Measurements from ENCODE around the gene PARG.
"Not testable (repeated sequence)": the region's sequence is repeated elsewhere in the genome, so short reads cannot be mapped to it uniquely, and the experiment has no call there.

Gene PARG

GRCh38 chr10:49948142-49948541, 6.3 kb upstream of the PARG start:
- H3K36me3 ChIP-seq (ENCODE audit: insufficient read depth); H3K27me3 ChIP-seq (ENCODE audit: insufficient read depth, low read depth); H3K27ac ChIP-seq; H2AFZ ChIP-seq (ENCODE audit: low read depth); H3K9ac ChIP-seq; H3K4me3 ChIP-seq (IDR thresholded peaks at IDR 0.05; ENCODE audit: insufficient read depth, low read depth, low read length); H3K4me2 ChIP-seq; H4K20me1 ChIP-seq (ENCODE audit: insufficient read depth): not testable (repeated sequence)
- H3K79me2 ChIP-seq (ENCODE audit: insufficient read depth, low read depth): peaks cover 29% of the 10 kb centered on the region
- H3K4me1 ChIP-seq (ENCODE audit: low read depth, poor library complexity, severe bottlenecking): peaks cover 11% of the 10 kb centered on the region

GRCh38 chr10:49943607-49944006, 1.8 kb upstream of the PARG start:
- H3K79me2 ChIP-seq (ENCODE audit: insufficient read depth, low read depth): peaks cover 46% of the 10 kb centered on the region
- H3K4me3 ChIP-seq (IDR thresholded peaks at IDR 0.05; ENCODE audit: insufficient read depth, low read depth, low read length); H2AFZ ChIP-seq (ENCODE audit: low read depth); H3K27ac ChIP-seq; H4K20me1 ChIP-seq (ENCODE audit: insufficient read depth); H3K27me3 ChIP-seq (ENCODE audit: insufficient read depth, low read depth); H3K9ac ChIP-seq; H3K36me3 ChIP-seq (ENCODE audit: insufficient read depth): not testable (repeated sequence)
- peaks cover 11% of the 10 kb centered on the region for H3K4me1 ChIP-seq (ENCODE audit: low read depth, poor library complexity, severe bottlenecking)
- peak overlapping the region; percentile 17; the same call in 1 of the 2 replicates for H3K4me2 ChIP-seq

- Histone ChIP-seq H3K27ac (peak overlapping the region; percentile 74), H3K79me2 (ENCODE audit: insufficient read depth, low read depth) (peaks cover 42% of the 10 kb centered on the region), H2AFZ (ENCODE audit: low read depth) (peak overlapping the region; percentile 67; the same call in 1 of the 2 replicates), H3K4me1 (ENCODE audit: low read depth, poor library complexity, severe bottlenecking) (peaks cover 11% of the 10 kb centered on the region), H3K9ac (peak overlapping the region; percentile 78), H3K4me2 (peak overlapping the region; percentile 78)
- H3K27me3 ChIP-seq (ENCODE audit: insufficient read depth, low read depth); H3K4me3 ChIP-seq (IDR thresholded peaks at IDR 0.05; ENCODE audit: insufficient read depth, low read depth, low read length); H4K20me1 ChIP-seq (ENCODE audit: insufficient read depth); H3K36me3 ChIP-seq (ENCODE audit: insufficient read depth): not testable (repeated sequence)
These were observed 495 bp upstream of the PARG start for GRCh38 chr10:49942339-49942705.

GRCh38 chr10:49931959-49932728, 9.7 kb downstream of the PARG start:
- not testable (repeated sequence) for H4K20me1 ChIP-seq (ENCODE audit: insufficient read depth); H3K4me1 ChIP-seq (ENCODE audit: low read depth, poor library complexity, severe bottlenecking); H2AFZ ChIP-seq (ENCODE audit: low read depth); H3K79me2 ChIP-seq (ENCODE audit: insufficient read depth, low read depth); H3K27ac ChIP-seq; H3K36me3 ChIP-seq (ENCODE audit: insufficient read depth); H3K27me3 ChIP-seq (ENCODE audit: insufficient read depth, low read depth); H3K9ac ChIP-seq; H3K4me2 ChIP-seq; H3K4me3 ChIP-seq (IDR thresholded peaks at IDR 0.05; ENCODE audit: insufficient read depth, low read depth, low read length)

DNA sequence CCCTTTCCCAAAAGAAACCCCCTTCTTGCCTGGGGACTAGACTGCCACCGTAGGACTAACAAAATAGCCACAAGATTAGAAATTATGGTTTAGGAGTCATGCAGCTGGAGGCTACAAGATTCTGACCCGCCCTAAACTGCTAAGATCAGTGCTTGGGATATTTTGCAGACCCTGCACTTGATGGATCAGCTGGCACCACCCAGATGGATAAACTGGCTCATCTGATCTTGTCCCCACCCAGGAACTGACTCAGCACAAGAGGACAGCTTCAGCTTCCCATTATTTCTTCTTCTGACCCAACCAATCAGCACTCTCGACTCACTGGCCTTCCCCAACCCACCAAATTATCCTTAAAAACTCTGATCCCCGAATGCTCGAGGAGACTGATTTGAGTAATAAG, 10.6 kb downstream of the PARG start:
- not testable (repeated sequence) for H3K4me1 ChIP-seq (ENCODE audit: low read depth, poor library complexity, severe bottlenecking); H3K4me2 ChIP-seq; H3K36me3 ChIP-seq (ENCODE audit: insufficient read depth); H3K79me2 ChIP-seq (ENCODE audit: insufficient read depth, low read depth); H2AFZ ChIP-seq (ENCODE audit: low read depth); H3K27ac ChIP-seq; H3K27me3 ChIP-seq (ENCODE audit: insufficient read depth, low read depth); H3K9ac ChIP-seq; H4K20me1 ChIP-seq (ENCODE audit: insufficient read depth); H3K4me3 ChIP-seq (IDR thresholded peaks at IDR 0.05; ENCODE audit: insufficient read depth, low read depth, low read length)

DNA sequence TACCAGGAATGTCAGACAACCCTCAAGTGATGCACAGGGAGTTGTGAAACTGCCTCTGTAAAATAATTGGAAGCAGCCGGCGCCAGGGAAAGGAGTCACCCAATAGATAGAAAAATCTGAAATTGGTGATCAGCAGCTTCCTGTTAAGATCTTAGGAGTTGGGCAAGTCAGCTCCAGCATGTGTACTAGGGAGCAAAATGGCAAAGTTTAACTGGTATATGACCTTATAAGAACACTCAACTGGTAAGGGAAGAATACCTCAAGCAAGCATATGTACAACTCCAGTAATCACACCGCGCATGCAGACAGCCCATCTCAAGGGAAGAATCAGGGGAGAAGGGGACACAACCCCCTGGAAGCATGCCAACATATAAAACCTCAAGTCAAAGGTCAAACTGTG, 18.3 kb downstream of the PARG start:
- H3K27ac ChIP-seq; H3K4me2 ChIP-seq; H3K79me2 ChIP-seq (ENCODE audit: insufficient read depth, low read depth); H3K27me3 ChIP-seq (ENCODE audit: insufficient read depth, low read depth); H3K36me3 ChIP-seq (ENCODE audit: insufficient read depth); H3K4me3 ChIP-seq (IDR thresholded peaks at IDR 0.05; ENCODE audit: insufficient read depth, low read depth, low read length); H4K20me1 ChIP-seq (ENCODE audit: insufficient read depth); H3K4me1 ChIP-seq (ENCODE audit: low read depth, poor library complexity, severe bottlenecking); H2AFZ ChIP-seq (ENCODE audit: low read depth); H3K9ac ChIP-seq: not testable (repeated sequence)

- not testable (repeated sequence) for H3K27ac ChIP-seq; H3K79me2 ChIP-seq (ENCODE audit: insufficient read depth, low read depth); H3K9ac ChIP-seq
These were observed 19.8 kb downstream of the PARG start for GRCh38 chr10:49922041-49922440.

GRCh38 chr10:49917927-49918326, 23.9 kb downstream of the PARG start:
- H3K27me3 ChIP-seq (ENCODE audit: insufficient read depth, low read depth); H2AFZ ChIP-seq (ENCODE audit: low read depth); H3K79me2 ChIP-seq (ENCODE audit: insufficient read depth, low read depth); H3K27ac ChIP-seq; H3K4me2 ChIP-seq; H3K9ac ChIP-seq; H3K4me1 ChIP-seq (ENCODE audit: low read depth, poor library complexity, severe bottlenecking); H3K36me3 ChIP-seq (ENCODE audit: insufficient read depth); H4K20me1 ChIP-seq (ENCODE audit: insufficient read depth); H3K4me3 ChIP-seq (IDR thresholded peaks at IDR 0.05; ENCODE audit: insufficient read depth, low read depth, low read length): not testable (repeated sequence)

More at GRCh38 chr10:49922041-49922440, 19.8 kb downstream of the PARG start:
- not testable (repeated sequence) for H3K4me3 ChIP-seq (IDR thresholded peaks at IDR 0.05; ENCODE audit: insufficient read depth, low read depth, low read length); H3K4me2 ChIP-seq; H3K4me1 ChIP-seq (ENCODE audit: low read depth, poor library complexity, severe bottlenecking); H3K36me3 ChIP-seq (ENCODE audit: insufficient read depth); H4K20me1 ChIP-seq (ENCODE audit: insufficient read depth); H2AFZ ChIP-seq (ENCODE audit: low read depth); H3K27me3 ChIP-seq (ENCODE audit: insufficient read depth, low read depth)

- not testable (repeated sequence) for H4K20me1 ChIP-seq (ENCODE audit: insufficient read depth); H3K9ac ChIP-seq; H3K27me3 ChIP-seq (ENCODE audit: insufficient read depth, low read depth); H3K79me2 ChIP-seq (ENCODE audit: insufficient read depth, low read depth); H3K27ac ChIP-seq; H3K4me2 ChIP-seq; H3K4me1 ChIP-seq (ENCODE audit: low read depth, poor library complexity, severe bottlenecking); H3K36me3 ChIP-seq (ENCODE audit: insufficient read depth); H3K4me3 ChIP-seq (IDR thresholded peaks at IDR 0.05; ENCODE audit: insufficient read depth, low read depth, low read length); H2AFZ ChIP-seq (ENCODE audit: low read depth)
These were observed 25.4 kb downstream of the PARG start for GRCh38 chr10:49916451-49916850.

- not testable (repeated sequence) for H3K9ac ChIP-seq; H3K36me3 ChIP-seq (ENCODE audit: insufficient read depth); H3K79me2 ChIP-seq (ENCODE audit: insufficient read depth, low read depth); H3K27me3 ChIP-seq (ENCODE audit: insufficient read depth, low read depth); H3K4me2 ChIP-seq; H4K20me1 ChIP-seq (ENCODE audit: insufficient read depth); H3K4me1 ChIP-seq (ENCODE audit: low read depth, poor library complexity, severe bottlenecking); H3K4me3 ChIP-seq (IDR thresholded peaks at IDR 0.05; ENCODE audit: insufficient read depth, low read depth, low read length); H3K27ac ChIP-seq; H2AFZ ChIP-seq (ENCODE audit: low read depth)
These were observed 31.5 kb downstream of the PARG start for GRCh38 chr10:49910295-49910694.
